ENCODE results near the gene GNLY.

GRCh38 chr2:85710687-85711577, 16.8 kb downstream of the GNLY start:
- TF ChIP-seq, protein P1, sequence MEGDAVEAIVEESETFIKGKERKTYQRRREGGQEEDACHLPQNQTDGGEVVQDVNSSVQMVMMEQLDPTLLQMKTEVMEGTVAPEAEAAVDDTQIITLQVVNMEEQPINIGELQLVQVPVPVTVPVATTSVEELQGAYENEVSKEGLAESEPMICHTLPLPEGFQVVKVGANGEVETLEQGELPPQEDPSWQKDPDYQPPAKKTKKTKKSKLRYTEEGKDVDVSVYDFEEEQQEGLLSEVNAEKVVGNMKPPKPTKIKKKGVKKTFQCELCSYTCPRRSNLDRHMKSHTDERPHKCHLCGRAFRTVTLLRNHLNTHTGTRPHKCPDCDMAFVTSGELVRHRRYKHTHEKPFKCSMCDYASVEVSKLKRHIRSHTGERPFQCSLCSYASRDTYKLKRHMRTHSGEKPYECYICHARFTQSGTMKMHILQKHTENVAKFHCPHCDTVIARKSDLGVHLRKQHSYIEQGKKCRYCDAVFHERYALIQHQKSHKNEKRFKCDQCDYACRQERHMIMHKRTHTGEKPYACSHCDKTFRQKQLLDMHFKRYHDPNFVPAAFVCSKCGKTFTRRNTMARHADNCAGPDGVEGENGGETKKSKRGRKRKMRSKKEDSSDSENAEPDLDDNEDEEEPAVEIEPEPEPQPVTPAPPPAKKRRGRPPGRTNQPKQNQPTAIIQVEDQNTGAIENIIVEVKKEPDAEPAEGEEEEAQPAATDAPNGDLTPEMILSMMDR (IDR thresholded peaks at IDR 0.05; ENCODE audit: low read length) = no peak
- TF ChIP-seq EZH2 (IDR thresholded peaks at IDR 0.05; ENCODE audit: borderline replicate concordance, low read length) = no peak

Data from OCI-LY1 (cell line).